Heart left ventricle (tissue), 16 donors: ENCODE results near the gene CINP. TPM values are rescaled to one million over a fixed set of nuclear protein-coding genes. Genes with fewer than 3 reads are reported as not detected.
A peak's percentile ranks its signal among the peaks of the same experiment; 100 is the strongest.

Source experiments
- ATAC-seq, 4 donors: fragments of 200-7000 bp; cut with Tn5 transposase; one replicate each; pipeline ENCODE4 v1.9.1; 2020 to 2022; ENCODE audit warnings: moderate library complexity in 4 of 4, mild to moderate bottlenecking in 3 of 4, moderate number of reproducible peaks in 1 of 4
- DNase-seq, 5 donors: peaks; one replicate each; pipeline ENCODE4 v3.0.0-alpha.2; 2020
- H3K27ac ChIP-seq, 12 donors: fragments of 200-600 bp; sonication (generic) in 4 of 12; one replicate each; pipeline versions ENCODE4 v1.5.0 to v1.8.0; 2016 to 2022; ENCODE audit warnings: mild to moderate bottlenecking in 2 of 12
- H3K27me3 ChIP-seq, 9 donors: fragments of 200-600 bp; sonication (generic) in 2 of 9; one replicate each; pipeline versions ENCODE4 v1.5.1 to v1.8.0; 2016 to 2022; ENCODE audit warnings: mild to moderate bottlenecking in 3 of 9
- H3K36me3 ChIP-seq, 9 donors: fragments of 200-600 bp; sonication (generic) in 2 of 9; one replicate each; pipeline versions ENCODE4 v1.5.0 to v1.8.0; 2018 to 2022; ENCODE audit warnings: mild to moderate bottlenecking in 2 of 9
- H3K4me1 ChIP-seq, 12 donors: fragments of 200-600 bp; sonication (generic) in 4 of 12; one replicate each; pipeline versions ENCODE4 v1.5.0 to v1.8.0; 2016 to 2022; ENCODE audit warnings: mild to moderate bottlenecking in 3 of 12
- H3K4me3 ChIP-seq, 12 donors: fragments of 200-600 bp; sonication (generic) in 4 of 12; one replicate each; pipeline versions ENCODE4 v1.5.0 to v1.8.0; 2017 to 2022; ENCODE audit warnings: mild to moderate bottlenecking in 9 of 12, moderate library complexity in 4 of 12
- H3K9me3 ChIP-seq, 12 donors: fragments of 200-600 bp; sonication (generic) in 4 of 12; one replicate each; pipeline versions ENCODE4 v1.5.0 to v1.8.0; 2016 to 2022; ENCODE audit warnings: mild to moderate bottlenecking in 1 of 12
- POLR2A ChIP-seq, 2 donors: fragments of 450-650 bp; IDR thresholded peaks; one replicate each; pipeline ENCODE4 v1.6.1; 2017; ENCODE audit warnings: antibody characterized with exemption in 2 of 2, mild to moderate bottlenecking in 2 of 2, moderate library complexity in 2 of 2
- WGBS, 4 donors: extraction: QIAGEN DNeasy Blood & Tissue Kit in 2 of 4; methylation state at CpG; one replicate each; pipeline versions ENCODE4 v1.1.5 to v1.1.7; 2013 to 2018; 5-methylcytosine and 5-hydroxymethylcytosine counted together
- intact Hi-C, 10 donors: fragments of 100-400 bp; cut with DNase I; formaldehyde crosslinking; loops; one replicate each; pipeline versions ENCODE4 v1.11.1 to v1.14.2; 2022
- polyA plus RNA-seq, 2 donors: library from polyadenylated mRNA; stranded (reverse); fragments of 200-250 nt; gene quantifications; one replicate each; pipeline ENCODE4 v1.2.3, GENCODE V29; 2013
- total RNA-seq, 9 donors: library from RNA; depleted of rRNA in 2 of 9; stranded (reverse); fragments of >200 nt in 2 of 9; fragmentation: NEBNext Ultra II Directional in 3 of 9; extraction: Animal tissue kit (Norgen Biotek cat#: 25700) in 3 of 9; gene quantifications; one replicate each; pipeline versions ENCODE4 v1.1.0 to v1.2.4, GENCODE V29; 2016 to 2023
- TF ChIP-seq, protein P1 (sequence below), 12 donors: fragments of 200-600 bp; sonication (generic) in 4 of 12; IDR thresholded peaks; one replicate each; pipeline versions ENCODE4 v1.5.0 to v1.8.0; 2018 to 2022; ENCODE audit warnings: antibody characterized with exemption in 12 of 12, mild to moderate bottlenecking in 5 of 12
- donor health status: ischemic (EF 13 %, LVEDD 7.1; RV severe dilation, severe dysfunction).
- donor health status: healthy with polysubstance abuse.
- donor health status: DM: no; HTN: yes; CAD: no.
- donor health status: DM: no; HTN: no; CAD: no.
- donor health status: ischemic (EF 25% LVEDD 6.9; RV normal size, moderate dysfunction).
- donor health status: ischemic (EF 25% LVEDD 5.7; RV mildly dilated, moderate dysfunction).
- donor health status: healthy.
- donor health status: DM: yes; HTN: yes; CAD: no.
- donor health status: ischemic (EF 35%, LVEDD 5.7; RV mildly dilated, moderate dysfunction).
- donor health status: nonischemic (EF 11% LVEDD 7.7; RV severe dilation, severe dysfunction).
- donor health status: DM: yes; HTN: yes; CAD: no.
- donor health status: PGD.
- donor health status: ischemic (EF 29% LVEDD 5.4; RV normal size, mild dysfunction).
- donor health status: nonischemic (EF 23%, LVEDD 6.1; RV moderate dilation, normal function).

Gene CINP
- total and polyA plus RNA-seq, 11 donors = 26.4 to 51.6 (median 35.3) TPM

DNA sequence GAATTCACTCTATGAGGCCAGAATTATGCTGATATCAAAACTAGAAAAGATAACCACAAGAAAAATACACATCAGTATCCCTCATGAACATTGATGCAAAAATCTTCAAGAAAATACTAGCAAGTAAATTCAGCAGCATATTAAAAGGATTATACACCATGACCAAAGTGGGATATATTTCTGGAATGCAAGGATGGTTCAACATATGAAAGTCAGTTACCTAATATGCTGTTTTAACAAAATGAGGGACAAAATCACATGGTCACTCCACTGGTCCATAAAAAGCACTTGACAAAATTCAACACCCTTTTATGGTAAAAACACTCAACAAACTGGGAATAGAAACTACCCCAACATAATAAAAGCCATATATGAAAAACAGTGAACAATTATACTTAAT, 40.3 kb upstream of the CINP start:
- peaks cover 0 to 43% (median 6%) of the 10 kb centered on the region in 9 donors for H3K36me3 ChIP-seq
- no peak overlapping the region for H3K4me3 ChIP-seq
- DNase-seq = no peak
- peaks cover 0 to 10% (median under 1%) of the 10 kb centered on the region in 12 donors for H3K4me1 ChIP-seq
- TF ChIP-seq, protein P1, sequence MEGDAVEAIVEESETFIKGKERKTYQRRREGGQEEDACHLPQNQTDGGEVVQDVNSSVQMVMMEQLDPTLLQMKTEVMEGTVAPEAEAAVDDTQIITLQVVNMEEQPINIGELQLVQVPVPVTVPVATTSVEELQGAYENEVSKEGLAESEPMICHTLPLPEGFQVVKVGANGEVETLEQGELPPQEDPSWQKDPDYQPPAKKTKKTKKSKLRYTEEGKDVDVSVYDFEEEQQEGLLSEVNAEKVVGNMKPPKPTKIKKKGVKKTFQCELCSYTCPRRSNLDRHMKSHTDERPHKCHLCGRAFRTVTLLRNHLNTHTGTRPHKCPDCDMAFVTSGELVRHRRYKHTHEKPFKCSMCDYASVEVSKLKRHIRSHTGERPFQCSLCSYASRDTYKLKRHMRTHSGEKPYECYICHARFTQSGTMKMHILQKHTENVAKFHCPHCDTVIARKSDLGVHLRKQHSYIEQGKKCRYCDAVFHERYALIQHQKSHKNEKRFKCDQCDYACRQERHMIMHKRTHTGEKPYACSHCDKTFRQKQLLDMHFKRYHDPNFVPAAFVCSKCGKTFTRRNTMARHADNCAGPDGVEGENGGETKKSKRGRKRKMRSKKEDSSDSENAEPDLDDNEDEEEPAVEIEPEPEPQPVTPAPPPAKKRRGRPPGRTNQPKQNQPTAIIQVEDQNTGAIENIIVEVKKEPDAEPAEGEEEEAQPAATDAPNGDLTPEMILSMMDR (IDR thresholded peaks at IDR 0.05) = no peak
- TF ChIP-seq POLR2A (IDR thresholded peaks at IDR 0.05) = no peak
- no peaks in the 10 kb centered on the region for H3K27me3 ChIP-seq
- H3K9me3 ChIP-seq = peaks cover 0 to 41% (median 19%) of the 10 kb centered on the region in 12 donors
- ATAC-seq = no peak
- no peak overlapping the region for H3K27ac ChIP-seq
- intact Hi-C loops = no loop called here

GRCh38 chr14:102396521-102396920, 33.8 kb upstream of the CINP start:
- H3K36me3 ChIP-seq = peaks cover 0 to 47% (median 6%) of the 10 kb centered on the region in 9 donors
- 91 to 98% (median 95%) methylated on average over 7 of the region's 7 CpGs for WGBS, 4 donors
- H3K27ac ChIP-seq = no peak overlapping the region
- DNase-seq (no peak), ATAC-seq (no peak)
- intact Hi-C loops = no loop called here
- H3K9me3 ChIP-seq = peaks cover 0 to 18% (median 5%) of the 10 kb centered on the region in 12 donors
- H3K4me1 ChIP-seq = peaks cover 0 to 10% (median 2%) of the 10 kb centered on the region in 12 donors
- H3K27me3 ChIP-seq = no peaks in the 10 kb centered on the region
- no peak overlapping the region for H3K4me3 ChIP-seq
- no peak for TF ChIP-seq POLR2A (IDR thresholded peaks at IDR 0.05)
- TF ChIP-seq, protein P1 (IDR thresholded peaks at IDR 0.05) = no peak

- TF ChIP-seq POLR2A (IDR thresholded peaks at IDR 0.05) = no peak
- TF ChIP-seq, protein P1 (IDR thresholded peaks at IDR 0.05) = no peak
- peaks cover 0 to 19% (median 7%) of the 10 kb centered on the region in 12 donors for H3K4me1 ChIP-seq
- no peak for DNase-seq
- H3K4me3 ChIP-seq = no peak overlapping the region
- ATAC-seq = no peak
- peaks cover 0 to 15% (median 5%) of the 10 kb centered on the region in 12 donors for H3K9me3 ChIP-seq
- H3K27ac ChIP-seq = no peak overlapping the region
- 71 to 79% (median 75%) methylated on average over 9 of the region's 9 CpGs for WGBS, 4 donors
- H3K36me3 ChIP-seq = peaks cover 0 to 33% (median 0%) of the 10 kb centered on the region in 9 donors
- no peaks in the 10 kb centered on the region for H3K27me3 ChIP-seq
- intact Hi-C loops = no loop called here
Observed at GRCh38 chr14:102394717-102395375, 32.2 kb upstream of the CINP start.

GRCh38 chr14:102392506-102392905, 29.8 kb upstream of the CINP start:
- TF ChIP-seq, protein P1 (IDR thresholded peaks at IDR 0.05) = no peak
- no peak for TF ChIP-seq POLR2A (IDR thresholded peaks at IDR 0.05)
- H3K4me1 ChIP-seq = peaks cover 0 to 23% (median 12%) of the 10 kb centered on the region in 12 donors
- DNase-seq (no peak), ATAC-seq (peak in 3 of 4 donors; percentile 46 to 69 (median 47))
- 49 to 64% (median 53%) methylated on average over 4 of the region's 4 CpGs for whole genome bisulfite sequencing, 4 donors
- peaks cover 0 to 18% (median 3%) of the 10 kb centered on the region in 9 donors for H3K36me3 ChIP-seq
- H3K27me3 ChIP-seq = no peaks in the 10 kb centered on the region
- intact Hi-C loops = no loop called here
- no peak overlapping the region for H3K27ac ChIP-seq
- no peak overlapping the region for H3K4me3 ChIP-seq
- no peaks in the 10 kb centered on the region for H3K9me3 ChIP-seq
